Endothelial cell of umbilical vein (primary cell): Measurements from ENCODE around the gene TOM1L2. TPM values are rescaled to one million over a fixed set of nuclear protein-coding genes. Genes with fewer than 3 reads are reported as not detected.

ENCODE experiments used
- BruUV-seq: library from RNA; stranded (reverse); fragments of 400-500 nt; replicated peaks from 2 replicates; lab custom pipeline; 2021; lab: Mats Ljungman, UMichigan
- CTCF ChIA-PET: fragments of 300-600, 350-600 bp; sonication (Branson Sonifier 250); formaldehyde crosslinking; loops from one replicate; lab custom pipeline; 2021; ENCODE audit warnings: antibody characterized with exemption, inconsistent platforms; lab: Charles Lee
- POLR2A ChIA-PET: fragments of 300-600, 350-600 bp; sonication (Branson Sonifier 250); formaldehyde crosslinking; loops from one replicate; lab custom pipeline; 2021; ENCODE audit warnings: antibody characterized with exemption, inconsistent platforms; lab: Charles Lee
- DNase-seq: peaks from one replicate; pipeline ENCODE4 v3.0.0-alpha.2; 2011; ENCODE audit warnings: low read depth, low spot score
- FAIRE-seq: peaks from 2 replicates; lab custom pipeline; 2011; peaks lifted over from hg19 to GRCh38; lab: Jason Lieb, UNC
- H2AFZ ChIP-seq: 2 replicates; pipeline ENCODE4 v1.6.0; 2012; ENCODE audit warnings: low read depth, low read length, control low read depth, inconsistent platforms
- H3K27ac ChIP-seq: 2 replicates; pipeline ENCODE4 v1.5.1; 2011; ENCODE audit warnings: low read depth, mild to moderate bottlenecking, control low read depth, low read length, moderate library complexity; ENCODE audit not compliant: insufficient read depth
- H3K27me3 ChIP-seq, 2 experiments: 2 replicates each; pipeline versions ENCODE4 v1.6.0 to v1.6.1; 2011; ENCODE audit warnings: low read length in 2 of 2, mixed read lengths in 1 of 2; ENCODE audit not compliant: control insufficient read depth in 2 of 2, insufficient read depth in 2 of 2
- H3K36me3 ChIP-seq, 2 experiments: 2 replicates in 1 of 2; 3 replicates in 1 of 2; pipeline ENCODE4 v1.5.1; 2011; ENCODE audit warnings: low read length in 2 of 2, mild to moderate bottlenecking in 1 of 2, moderate library complexity in 1 of 2; ENCODE audit not compliant: control insufficient read depth in 2 of 2, insufficient read depth in 2 of 2; ENCODE audit errors: extremely low read depth in 1 of 2
- H3K4me1 ChIP-seq: 3 replicates; pipeline ENCODE4 v1.5.1; 2011; ENCODE audit warnings: mild to moderate bottlenecking, low read length; ENCODE audit not compliant: control insufficient read depth, insufficient read depth; ENCODE audit errors: extremely low read depth
- H3K4me2 ChIP-seq: 2 replicates; pipeline ENCODE4 v1.6.1; 2011; ENCODE audit warnings: low read length, control low read depth, mixed read lengths; ENCODE audit not compliant: insufficient read depth
- H3K4me3 ChIP-seq, 3 experiments: fragments of 200-600 bp in 1 of 3; sonication (generic), shearing (Covaris generic) in 1 of 3; replicated peaks in 1 of 3; 2 replicates each; pipeline ENCODE4 v1.5.1; 2011 to 2016; ENCODE audit warnings: control low read depth in 3 of 3, low read length in 3 of 3, mild to moderate bottlenecking in 2 of 3, inconsistent platforms in 1 of 3, low read depth in 1 of 3, moderate library complexity in 1 of 3; ENCODE audit not compliant: insufficient read depth in 1 of 3
- H3K79me2 ChIP-seq: 2 replicates; pipeline ENCODE4 v1.6.0; 2012; ENCODE audit warnings: low read length, inconsistent platforms; ENCODE audit not compliant: control insufficient read depth, insufficient read depth
- H3K9ac ChIP-seq: replicated peaks from 2 replicates; pipeline ENCODE3; 2011; ENCODE audit warnings: low read length, control low read depth; ENCODE audit not compliant: insufficient read depth; ENCODE audit errors: extremely low read depth
- H3K9me1 ChIP-seq: replicated peaks from 3 replicates; pipeline ENCODE4 v1.6.0; 2011; ENCODE audit warnings: mild to moderate bottlenecking, low read length; ENCODE audit not compliant: control insufficient read depth, insufficient read depth; ENCODE audit errors: extremely low read depth
- H3K9me3 ChIP-seq: replicated peaks from 2 replicates; pipeline ENCODE4 v1.5.1; 2012; ENCODE audit warnings: low read length, inconsistent platforms; ENCODE audit not compliant: control insufficient read depth, insufficient read depth
- H4K20me1 ChIP-seq: replicated peaks from 2 replicates; pipeline ENCODE3; 2011; ENCODE audit warnings: mild to moderate bottlenecking, low read length; ENCODE audit not compliant: control insufficient read depth, insufficient read depth; ENCODE audit errors: extremely low read depth
- dilution Hi-C: fragments of 300-500 bp; cut with MboI; formaldehyde crosslinking; loops from one replicate; pipeline ENCODE4 v1.15.0; 2019; ENCODE audit warnings: low sequenced_read_pairs; ENCODE audit not compliant: extremely low pct_ligation_motif_present
- intact Hi-C: fragments of 100-400 bp; cut with micrococcal nuclease; formaldehyde crosslinking; loops from one replicate; pipeline ENCODE4 v1.10.0; 2022
- polyA plus RNA-seq, 4 experiments: library from polyadenylated mRNA; depleted of rRNA in 3 of 4; stranded (reverse) in 3 of 4; unstranded in 1 of 4; fragments of >200 nt; gene quantifications; 2 replicates each; pipeline versions ENCODE4 v1.2.1 to v1.2.3, GENCODE V29; 2011 to 2012; ENCODE audit warnings: missing spikeins in 1 of 4
- total RNA-seq: library from RNA; stranded (reverse); gene quantifications from 2 replicates; pipeline ENCODE4 v1.2.3, GENCODE V29; 2021
- TF ChIP-seq, protein P1 (sequence below): IDR thresholded peaks from 2 replicates; pipeline ENCODE4 v1.6.1; 2011; ENCODE audit not compliant: insufficient read depth, insufficient read length
- TF ChIP-seq, protein P2 (sequence below), 2 donors: IDR thresholded peaks; 1 replicate in 1 of 2; 2 replicates in 1 of 2; pipeline ENCODE4 v1.5.1; 2011; ENCODE audit warnings: low read length in 2 of 2, mild to moderate bottlenecking in 2 of 2, moderate library complexity in 2 of 2, control low read depth in 1 of 2, inconsistent platforms in 1 of 2, low read depth in 1 of 2; ENCODE audit not compliant: insufficient read depth in 1 of 2; ENCODE audit errors: extremely low read depth in 1 of 2

TOM1L2 gene
- total and polyA plus RNA-seq, 2 donors (not counting 3 experiments of a cell fraction or from before 2014, with no cell fraction given): 31.7 to 37.6 TPM

DNA sequence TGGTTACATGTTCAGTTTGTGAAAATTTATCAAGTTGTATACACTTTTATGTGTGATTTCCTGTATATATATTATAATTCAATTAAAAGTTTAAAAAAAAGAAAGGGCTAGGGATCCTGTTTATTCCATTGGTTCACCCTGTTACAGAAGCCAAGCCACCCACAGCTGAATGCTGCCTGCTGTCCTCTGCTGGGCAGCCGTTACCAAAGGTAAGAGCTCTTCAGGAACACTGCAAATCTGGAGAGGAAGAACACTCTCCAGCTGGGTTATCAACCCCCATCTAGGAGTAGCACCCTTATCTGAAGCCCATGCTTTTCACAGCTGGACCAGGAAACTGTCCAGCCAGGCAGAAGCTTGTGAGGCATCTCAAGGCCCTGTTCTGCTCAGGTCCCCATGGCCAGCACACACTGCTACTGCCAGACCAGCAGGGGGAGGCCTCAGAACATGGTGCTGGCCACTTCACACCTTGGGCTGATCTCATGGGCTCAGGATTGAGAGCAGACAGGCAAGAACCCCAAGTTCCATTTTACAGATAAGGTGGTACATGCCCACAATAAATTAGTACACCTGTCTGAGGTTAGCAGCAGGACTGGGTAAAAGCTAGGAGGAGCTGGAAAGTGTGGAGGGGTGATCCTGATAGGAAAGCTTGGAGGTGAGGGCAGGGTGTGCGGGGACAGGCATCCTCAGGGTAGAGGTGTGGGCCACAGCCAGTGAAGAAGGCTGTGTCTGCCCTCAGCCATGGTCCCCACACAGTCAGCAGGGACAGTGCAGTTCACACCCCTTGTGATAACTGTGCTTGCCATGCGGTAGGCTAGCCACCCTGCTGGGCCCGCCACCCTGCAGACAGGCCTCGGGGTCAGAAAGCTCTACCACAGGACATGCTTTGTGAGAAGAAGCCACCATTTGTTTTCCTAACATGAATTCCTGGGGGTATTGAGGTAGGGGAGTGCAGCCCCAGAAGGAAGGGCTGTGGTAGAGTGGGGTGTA is 81.1 kb downstream of the TOM1L2 start:
- CTCF ChIA-PET: interaction anchor here (0.5 to 7.8 kb wide), 25 partner anchors 10 to 326 kb away, joined by 3 to 175 read pairs (median 5); partner anchors contain the start of genes ATPAF2, DRC3 and TOM1L2
- intact Hi-C loops (loop anchor here (1.0 kb wide), 3 partner anchors 28 to 142 kb away; partner anchors contain the start of genes DRC3 and TOM1L2), dilution Hi-C loops (loop anchor here (25.0 kb wide), 1 partner anchor 146 kb away; the partner anchor contains the start of genes ATPAF2 and GID4)
- H3K79me2 ChIP-seq: no peaks in the 10 kb centered on the region
- H2AFZ ChIP-seq: no peak overlapping the region
- DNase-seq (peak; percentile 66), FAIRE-seq (peak; percentile 81)
- H3K9me1 ChIP-seq: no peaks in the 10 kb centered on the region
- H3K9ac ChIP-seq: no peak overlapping the region
- no peaks in the 10 kb centered on the region for H3K27me3 ChIP-seq
- no TSS peak for BruUV-seq
- TF ChIP-seq, protein P1, sequence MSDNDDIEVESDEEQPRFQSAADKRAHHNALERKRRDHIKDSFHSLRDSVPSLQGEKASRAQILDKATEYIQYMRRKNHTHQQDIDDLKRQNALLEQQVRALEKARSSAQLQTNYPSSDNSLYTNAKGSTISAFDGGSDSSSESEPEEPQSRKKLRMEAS: no peak
- TF ChIP-seq, protein P2, sequence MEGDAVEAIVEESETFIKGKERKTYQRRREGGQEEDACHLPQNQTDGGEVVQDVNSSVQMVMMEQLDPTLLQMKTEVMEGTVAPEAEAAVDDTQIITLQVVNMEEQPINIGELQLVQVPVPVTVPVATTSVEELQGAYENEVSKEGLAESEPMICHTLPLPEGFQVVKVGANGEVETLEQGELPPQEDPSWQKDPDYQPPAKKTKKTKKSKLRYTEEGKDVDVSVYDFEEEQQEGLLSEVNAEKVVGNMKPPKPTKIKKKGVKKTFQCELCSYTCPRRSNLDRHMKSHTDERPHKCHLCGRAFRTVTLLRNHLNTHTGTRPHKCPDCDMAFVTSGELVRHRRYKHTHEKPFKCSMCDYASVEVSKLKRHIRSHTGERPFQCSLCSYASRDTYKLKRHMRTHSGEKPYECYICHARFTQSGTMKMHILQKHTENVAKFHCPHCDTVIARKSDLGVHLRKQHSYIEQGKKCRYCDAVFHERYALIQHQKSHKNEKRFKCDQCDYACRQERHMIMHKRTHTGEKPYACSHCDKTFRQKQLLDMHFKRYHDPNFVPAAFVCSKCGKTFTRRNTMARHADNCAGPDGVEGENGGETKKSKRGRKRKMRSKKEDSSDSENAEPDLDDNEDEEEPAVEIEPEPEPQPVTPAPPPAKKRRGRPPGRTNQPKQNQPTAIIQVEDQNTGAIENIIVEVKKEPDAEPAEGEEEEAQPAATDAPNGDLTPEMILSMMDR (IDR thresholded peaks at IDR 0.05; ENCODE audit: extremely low read depth in 1 of 2, insufficient read depth in 1 of 2, low read depth in 1 of 2, low read length in 2 of 2): peak; percentile 83 to 91
- H4K20me1 ChIP-seq: no peaks in the 10 kb centered on the region
- H3K27ac ChIP-seq: no peak overlapping the region
- H3K4me2 ChIP-seq: no peak overlapping the region
- no peaks in the 10 kb centered on the region for H3K9me3 ChIP-seq
- no peaks in the 10 kb centered on the region for H3K4me1 ChIP-seq
- peaks cover 0 to 3% of the 10 kb centered on the region in 2 experiments for H3K36me3 ChIP-seq
- no peak overlapping the region for H3K4me3 ChIP-seq
- POLR2A ChIA-PET: interaction anchor here (1.3 kb wide), 1 partner anchor 28 kb away, joined by 3 read pairs; no protein-coding TSS in a partner anchor
